ENCODE data around the gene CRY2.

The CRY2 gene

GRCh38 chr11:45850446-45850845 is 3.2 kb downstream of the CRY2 start:
- no peak for DNase-seq

GRCh38 chr11:45851228-45851627 is 4.0 kb downstream of the CRY2 start:
- DNase-seq = no peak

DNA sequence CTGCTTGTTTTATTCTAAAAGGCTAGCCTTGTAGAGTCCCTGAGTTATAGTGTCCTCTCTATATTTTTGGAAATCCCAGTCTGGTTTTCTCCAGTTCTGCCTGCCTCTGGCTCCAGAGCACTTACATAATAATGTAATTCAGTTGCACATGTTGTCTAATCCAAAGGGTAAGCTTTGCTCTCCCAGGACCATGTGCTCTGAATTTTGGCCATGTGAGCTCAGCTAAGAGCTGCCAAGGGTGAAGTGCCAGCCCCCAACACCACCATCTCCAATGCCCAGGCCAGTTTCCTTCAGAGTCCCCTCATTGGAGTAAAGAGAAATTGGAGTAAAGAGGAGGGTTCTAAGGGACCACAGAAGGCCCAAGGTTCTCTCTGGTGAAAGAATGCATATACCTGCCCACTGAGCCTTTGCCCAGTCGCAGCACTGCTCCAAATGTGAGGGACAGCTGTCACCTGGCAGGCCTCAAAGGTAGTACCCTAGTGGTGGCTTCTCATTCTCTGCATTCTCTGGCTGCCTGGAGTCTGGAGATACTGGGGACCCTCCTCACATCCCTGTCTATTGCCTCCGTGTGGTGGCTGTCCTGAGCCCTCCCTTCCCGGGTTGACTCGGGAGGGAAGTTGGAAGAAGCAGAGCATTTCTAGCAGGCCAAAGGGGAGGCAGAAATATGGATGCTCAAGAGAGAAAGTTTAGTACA is 4.9 kb downstream of the CRY2 start:
- no peak for DNase-seq

- no peak for DNase-seq
Measured at GRCh38 chr11:45852712-45853101, 5.4 kb downstream of the CRY2 start.

DNA sequence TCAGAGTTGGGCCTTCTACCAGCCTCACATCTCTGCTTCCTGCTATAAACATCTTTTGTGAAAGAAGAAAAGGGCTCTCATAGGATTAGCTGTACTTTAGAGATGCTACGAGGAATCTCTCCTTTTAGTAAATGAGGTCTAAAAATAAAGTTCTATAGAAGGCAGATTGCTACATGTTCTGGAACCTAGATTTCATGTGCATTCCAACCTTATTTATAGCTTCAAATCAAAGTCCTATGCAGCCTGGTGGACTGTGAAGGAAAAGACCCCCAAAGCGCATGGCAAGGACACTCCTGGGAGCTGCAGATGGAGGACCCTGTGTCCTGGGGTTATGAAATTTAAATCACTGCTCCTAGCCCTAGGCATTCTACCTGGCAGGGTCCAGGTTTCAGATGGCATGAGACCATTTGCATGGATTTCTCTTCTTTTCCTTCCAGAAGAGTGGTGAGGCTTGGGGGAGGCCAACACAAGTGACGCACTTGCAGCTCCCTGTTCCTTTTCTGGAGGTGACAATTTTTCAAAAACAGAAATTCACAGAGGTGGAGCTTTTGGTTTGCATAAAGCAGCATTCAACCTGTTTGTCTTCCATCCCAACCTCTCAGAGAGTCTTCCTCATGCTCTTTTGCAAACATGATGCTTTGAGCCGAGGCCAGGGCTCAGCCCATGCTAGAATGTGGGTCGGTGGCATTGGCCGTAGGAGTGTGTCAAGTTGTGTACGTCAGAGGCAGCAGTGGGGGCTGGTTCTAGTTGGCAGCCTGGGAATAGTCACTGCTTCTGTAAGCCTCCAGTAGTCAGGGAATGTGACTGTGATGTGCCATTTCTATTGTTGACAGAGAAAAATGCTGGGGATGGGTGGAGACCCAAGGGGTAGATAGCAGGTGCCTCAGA is 6.3 kb downstream of the CRY2 start:
- DNase-seq = no peak

GRCh38 chr11:45855308-45855707 is 8.0 kb downstream of the CRY2 start:
- no peak for DNase-seq

DNA sequence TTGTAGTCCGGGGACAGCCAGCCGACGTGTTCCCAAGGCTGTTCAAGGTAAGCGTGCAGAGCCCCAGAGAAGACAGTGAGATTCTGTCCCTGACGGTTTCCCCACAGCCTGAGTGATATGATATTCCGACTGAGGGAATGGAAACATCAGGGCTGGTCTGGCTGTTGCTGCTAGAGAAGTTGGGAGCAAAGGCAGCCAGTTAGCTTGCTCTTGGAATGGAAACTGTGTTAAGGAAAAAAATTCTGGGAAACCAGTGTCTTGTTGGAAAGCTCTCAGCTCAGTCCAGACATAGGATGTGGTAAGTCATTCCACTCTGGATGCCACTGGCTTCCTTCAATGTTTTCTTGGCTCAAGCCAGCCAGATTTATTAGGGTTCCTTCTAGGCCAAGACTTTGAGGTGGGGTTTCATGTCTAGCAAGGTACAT is 8.8 kb downstream of the CRY2 start:
- DNase-seq = no peak

GRCh38 chr11:45857961-45858474 is 10.7 kb downstream of the CRY2 start:
- DNase-seq = peak; percentile 29

- no peak for DNase-seq
Measured at GRCh38 chr11:45858751-45859398, 11.6 kb downstream of the CRY2 start.

DNA sequence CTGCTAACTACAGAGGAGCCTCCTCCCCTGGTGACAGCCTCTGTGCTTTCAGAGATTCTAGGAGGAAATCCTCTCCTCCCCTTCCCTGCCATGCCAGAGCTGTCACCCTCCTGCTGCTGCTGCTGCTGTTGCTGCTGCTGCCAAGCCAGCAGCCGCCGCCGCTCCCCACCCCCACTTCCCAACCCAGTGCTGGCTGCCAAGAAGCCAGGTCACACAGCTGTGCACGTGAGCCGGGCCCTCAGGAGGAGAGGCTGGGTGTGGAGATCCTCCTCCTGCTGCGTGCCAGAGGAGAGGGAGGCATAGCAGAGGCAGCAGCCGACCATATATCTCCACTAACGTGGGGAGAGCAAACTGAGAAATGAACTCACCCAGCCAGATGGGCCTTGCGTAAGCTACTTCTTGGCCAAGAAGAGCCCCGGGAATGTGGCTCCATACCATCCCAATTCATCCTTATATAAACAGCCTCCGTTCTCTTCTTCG is 12.4 kb downstream of the CRY2 start:
- DNase-seq = peak; percentile 95

DNA sequence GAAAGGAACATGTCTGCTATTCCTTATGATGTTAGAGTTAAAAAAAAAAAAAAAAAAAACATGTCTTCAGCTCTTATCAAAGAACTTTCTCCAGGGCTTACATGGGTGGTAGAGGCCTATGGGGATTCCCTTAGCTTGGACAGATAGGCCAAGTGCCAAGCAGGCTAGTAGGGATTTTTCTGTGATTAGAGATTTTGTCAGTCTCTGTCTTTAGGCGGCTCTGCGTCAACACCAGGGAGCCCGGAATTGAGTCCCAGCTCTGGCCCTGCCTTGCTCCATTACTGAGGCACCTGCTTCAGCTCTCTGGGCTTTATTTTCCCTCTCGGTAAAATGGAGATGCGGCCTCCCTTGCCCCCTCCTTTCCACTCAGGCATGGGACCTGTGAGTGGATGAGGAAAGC is 13.1 kb downstream of the CRY2 start:
- DNase-seq = no peak

GRCh38 chr11:45860764-45861510 is 13.7 kb downstream of the CRY2 start:
- DNase-seq = no peak

DNA sequence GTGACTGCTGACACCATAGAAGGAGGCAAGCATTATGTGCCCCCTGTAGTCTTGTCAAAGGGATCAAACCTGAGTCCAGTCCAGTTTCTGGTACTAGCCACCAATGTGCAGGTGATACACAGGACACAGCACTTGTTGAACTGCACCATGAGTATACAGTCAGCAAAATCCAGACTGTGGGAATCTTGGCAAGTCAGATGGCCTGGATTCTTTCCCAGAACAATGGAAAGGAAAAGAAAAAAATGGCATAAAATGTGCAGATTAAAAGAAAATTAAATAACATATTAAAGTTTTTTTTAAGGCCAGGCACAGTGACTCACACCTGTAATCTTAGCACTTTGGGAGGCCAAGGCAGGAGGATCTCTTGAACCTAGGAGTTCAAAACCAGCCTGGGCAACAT is 16.8 kb downstream of the CRY2 start:
- no peak for DNase-seq

- DNase-seq = no peak
Measured at GRCh38 chr11:45869551-45869950, 22.3 kb downstream of the CRY2 start.

DNA sequence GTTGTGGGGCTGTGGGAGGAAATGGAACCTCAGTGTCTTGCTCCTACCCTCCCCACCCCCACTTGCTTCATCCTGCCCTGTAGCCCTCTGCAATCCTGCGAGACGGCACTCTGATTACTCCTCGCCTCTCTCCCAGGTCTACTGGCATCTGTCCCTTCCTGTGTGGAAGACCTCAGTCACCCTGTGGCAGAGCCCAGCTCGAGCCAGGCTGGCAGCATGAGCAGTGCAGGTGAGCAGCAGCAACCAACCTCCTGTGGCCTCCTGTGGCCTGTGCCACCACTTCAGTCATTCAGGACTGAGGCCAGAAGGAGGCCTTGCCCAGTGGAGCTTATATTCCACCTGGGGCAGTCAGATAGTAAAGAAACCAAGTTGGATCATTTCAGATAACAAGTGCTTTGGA is 23.4 kb downstream of the CRY2 start:
- DNase-seq = no peak

GRCh38 chr11:45871638-45872037 is 24.4 kb downstream of the CRY2 start:
- DNase-seq = no peak

GRCh38 chr11:45872651-45873356 is 25.5 kb downstream of the CRY2 start:
- peak; percentile 60 for DNase-seq

DNA sequence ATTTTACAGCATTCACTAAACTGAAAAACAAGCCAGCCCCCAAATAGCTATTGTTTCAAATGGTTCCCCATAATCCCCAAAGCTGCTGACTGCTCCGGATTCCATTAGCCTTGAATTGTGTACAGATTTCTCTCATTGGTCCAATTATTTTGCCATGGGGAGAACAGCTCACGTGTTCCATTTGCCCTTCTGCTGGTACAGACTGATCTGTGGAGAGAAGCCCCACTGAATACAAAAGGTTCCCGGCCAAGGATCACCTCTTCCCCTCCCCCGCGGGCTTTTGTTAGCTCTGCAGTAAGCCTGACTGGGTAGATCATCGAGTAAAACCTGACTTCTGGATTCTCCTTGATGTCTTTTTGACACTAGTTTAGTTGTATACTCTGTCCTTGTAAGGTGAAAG is 29.1 kb downstream of the CRY2 start:
- no peak for DNase-seq

DNA sequence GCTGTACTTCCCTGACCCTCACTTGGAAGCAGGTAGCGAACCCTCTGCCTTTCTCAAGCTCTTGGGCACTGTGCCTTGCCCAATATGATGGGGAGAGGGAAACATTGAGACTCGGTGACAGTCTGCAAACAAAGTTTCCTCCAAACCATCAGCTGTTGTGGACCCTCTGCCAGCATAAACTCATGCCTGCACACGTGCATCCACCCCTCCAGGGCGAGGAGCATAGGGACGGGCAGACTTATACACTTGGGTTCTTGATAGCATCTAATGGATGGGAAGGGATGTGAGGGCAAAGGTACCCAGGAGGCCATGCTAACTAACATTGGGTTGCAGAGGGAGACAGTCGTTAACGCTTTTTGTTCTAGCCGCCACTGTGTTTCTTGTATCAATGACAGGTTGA is 29.9 kb downstream of the CRY2 start:
- no peak for DNase-seq

- DNase-seq = no peak
Measured at GRCh38 chr11:45877845-45878244, 30.6 kb downstream of the CRY2 start.

GRCh38 chr11:45879803-45880686 is 32.8 kb downstream of the CRY2 start:
- peak; percentile 72 for DNase-seq
